Activated effector memory CD4-positive, alpha-beta T cell treated with anti-CD3 and anti-CD28 coated beads, Interleukin-2, amount 50 U/mL, for 16 hours (primary cell): ENCODE measurements around the gene CCDC85C.

Source experiments
- DNase-seq: peaks from one replicate; pipeline ENCODE4 v3.0.0-alpha.2; 2020

CCDC85C gene

GRCh38 chr14:99570544-99571302, 33.3 kb downstream of the CCDC85C start:
- no peak for DNase-seq

GRCh38 chr14:99569725-99570543, 34.1 kb downstream of the CCDC85C start:
- DNase-seq: no peak

- DNase-seq: no peak
These were observed 35.1 kb downstream of the CCDC85C start for GRCh38 chr14:99568567-99569560.

GRCh38 chr14:99566390-99567354, 37.3 kb downstream of the CCDC85C start:
- DNase-seq: no peak

- no peak for DNase-seq
These were observed 38.0 kb downstream of the CCDC85C start for GRCh38 chr14:99566009-99566389.

GRCh38 chr14:99565383-99565782, 38.6 kb downstream of the CCDC85C start:
- no peak for DNase-seq

GRCh38 chr14:99564926-99565259, 39.1 kb downstream of the CCDC85C start:
- no peak for DNase-seq

GRCh38 chr14:99564256-99564925, 39.6 kb downstream of the CCDC85C start:
- no peak for DNase-seq

GRCh38 chr14:99563749-99564129, 40.3 kb downstream of the CCDC85C start:
- DNase-seq: no peak

- no peak for DNase-seq
These were observed 40.9 kb downstream of the CCDC85C start for GRCh38 chr14:99562856-99563748.

GRCh38 chr14:99561864-99562263, 42.1 kb downstream of the CCDC85C start:
- DNase-seq: no peak

GRCh38 chr14:99560922-99561683, 42.9 kb downstream of the CCDC85C start:
- DNase-seq: no peak

- DNase-seq: no peak
These were observed 43.6 kb downstream of the CCDC85C start for GRCh38 chr14:99560403-99560802.

- no peak for DNase-seq
These were observed 44.6 kb downstream of the CCDC85C start for GRCh38 chr14:99559286-99559990.

GRCh38 chr14:99556134-99556791, 47.7 kb downstream of the CCDC85C start:
- no peak for DNase-seq

- no peak for DNase-seq
These were observed 49.1 kb downstream of the CCDC85C start for GRCh38 chr14:99554757-99555531.

- DNase-seq: no peak
These were observed 49.8 kb downstream of the CCDC85C start for GRCh38 chr14:99554184-99554583.
